OCI-LY3 (cell line): ENCODE results near the gene TMEM250.
"Not testable (repeated sequence)": the region's sequence is repeated elsewhere in the genome, so short reads cannot be mapped to it uniquely, and the experiment has no call there.

Experiments
- H2AFZ ChIP-seq: fragments of 200-600, 300-600 bp; shearing (Covaris generic); 2 replicates; pipeline ENCODE4 v1.6.0; 2014; ENCODE audit warnings: antibody characterized with exemption, low read depth, low read length
- H3K27ac ChIP-seq: fragments of 200-600, 300-600 bp; sonication (generic); 2 replicates; pipeline ENCODE4 v1.5.1; 2014; ENCODE audit warnings: mild to moderate bottlenecking, low read length, moderate library complexity, mixed read lengths
- H3K27me3 ChIP-seq: fragments of 200-600, 300-600 bp; sonication (generic); 2 replicates; pipeline ENCODE4 v1.6.1; 2014; ENCODE audit warnings: low read depth, low read length, mixed read lengths
- H3K36me3 ChIP-seq: fragments of 200-600, 300-600 bp; sonication (generic); replicated peaks from 2 replicates; pipeline ENCODE3; 2014; ENCODE audit warnings: low read depth, low read length, mixed read lengths
- H3K4me1 ChIP-seq: fragments of 300-600, 200-600 bp; sonication (generic); 2 replicates; pipeline ENCODE4 v1.6.1; 2014; ENCODE audit warnings: low read length, mixed read lengths
- H3K4me2 ChIP-seq: fragments of 200-600, 300-600 bp; sonication (generic); 2 replicates; pipeline ENCODE4 v1.6.1; 2014; ENCODE audit warnings: low read length, mixed read lengths
- H3K4me3 ChIP-seq: fragments of 300-600, 200-600 bp; sonication (generic); 2 replicates; pipeline ENCODE4 v1.5.1; 2014; ENCODE audit warnings: antibody characterized with exemption, mild to moderate bottlenecking, low read length, moderate library complexity
- H3K79me2 ChIP-seq: fragments of 300-600, 200-600 bp; shearing (Covaris generic); 2 replicates; pipeline ENCODE4 v1.6.1; 2014; ENCODE audit warnings: mild to moderate bottlenecking, low read length, mixed read lengths
- H3K9ac ChIP-seq: fragments of 300-600, 200-600 bp; shearing (Covaris generic); 2 replicates; pipeline ENCODE4 v1.6.0; 2014; ENCODE audit warnings: mild to moderate bottlenecking, low read length, moderate library complexity
- H3K9me3 ChIP-seq: fragments of 200-600, 300-600 bp; shearing (Covaris generic); 2 replicates; pipeline ENCODE4 v1.6.1; 2014; ENCODE audit warnings: low read length, mixed read lengths; ENCODE audit not compliant: insufficient read depth
- H4K20me1 ChIP-seq: fragments of 200-600, 300-600 bp; sonication (generic); 2 replicates; pipeline ENCODE4 v1.6.1; 2016; ENCODE audit warnings: low read length, mixed read lengths; ENCODE audit not compliant: insufficient read depth
- CTCF ChIP-seq: fragments of 200-600, 300-600 bp; sonication (generic); IDR thresholded peaks from 2 replicates; pipeline ENCODE4 v1.5.1; 2014; ENCODE audit warnings: antibody characterized with exemption, low read length, low read depth
- EZH2phosphoT487 ChIP-seq: fragments of 200-600 bp; shearing (Covaris generic); IDR thresholded peaks from 2 replicates; pipeline ENCODE4 v1.6.1; 2018; ENCODE audit warnings: antibody characterized with exemption, mixed run types, low read depth

Gene TMEM250

GRCh38 chr9:136151848-136152542, 33.3 kb upstream of the TMEM250 start:
- TF ChIP-seq EZH2phosphoT487 (no peak), CTCF (no peak)
- no peaks in the 10 kb centered on the region for H3K36me3 ChIP-seq
- no peak overlapping the region for H3K9ac ChIP-seq
- no peaks in the 10 kb centered on the region for H3K4me1 ChIP-seq
- H3K79me2 ChIP-seq, result no peaks in the 10 kb centered on the region
- H2AFZ ChIP-seq, result no peak overlapping the region
- H3K27ac ChIP-seq, result no peak overlapping the region
- no peaks in the 10 kb centered on the region for H3K27me3 ChIP-seq
- no peaks in the 10 kb centered on the region for H3K9me3 ChIP-seq
- H3K4me2 ChIP-seq, result no peak overlapping the region
- H3K4me3 ChIP-seq, result no peak overlapping the region
- no peaks in the 10 kb centered on the region for H4K20me1 ChIP-seq

GRCh38 chr9:136151214-136151804, 32.6 kb upstream of the TMEM250 start:
- Histone ChIP-seq H2AFZ (no peak overlapping the region), H3K9me3 (no peaks in the 10 kb centered on the region), H3K4me3 (no peak overlapping the region), H3K4me1 (no peaks in the 10 kb centered on the region), H3K79me2 (no peaks in the 10 kb centered on the region), H3K27me3 (peaks cover 6% of the 10 kb centered on the region; the same call in 1 of the 2 replicates), H3K9ac (no peak overlapping the region), H3K27ac (no peak overlapping the region), H3K36me3 (no peaks in the 10 kb centered on the region), H3K4me2 (no peak overlapping the region), H4K20me1 (no peaks in the 10 kb centered on the region)
- TF ChIP-seq CTCF (no peak), EZH2phosphoT487 (no peak)

DNA sequence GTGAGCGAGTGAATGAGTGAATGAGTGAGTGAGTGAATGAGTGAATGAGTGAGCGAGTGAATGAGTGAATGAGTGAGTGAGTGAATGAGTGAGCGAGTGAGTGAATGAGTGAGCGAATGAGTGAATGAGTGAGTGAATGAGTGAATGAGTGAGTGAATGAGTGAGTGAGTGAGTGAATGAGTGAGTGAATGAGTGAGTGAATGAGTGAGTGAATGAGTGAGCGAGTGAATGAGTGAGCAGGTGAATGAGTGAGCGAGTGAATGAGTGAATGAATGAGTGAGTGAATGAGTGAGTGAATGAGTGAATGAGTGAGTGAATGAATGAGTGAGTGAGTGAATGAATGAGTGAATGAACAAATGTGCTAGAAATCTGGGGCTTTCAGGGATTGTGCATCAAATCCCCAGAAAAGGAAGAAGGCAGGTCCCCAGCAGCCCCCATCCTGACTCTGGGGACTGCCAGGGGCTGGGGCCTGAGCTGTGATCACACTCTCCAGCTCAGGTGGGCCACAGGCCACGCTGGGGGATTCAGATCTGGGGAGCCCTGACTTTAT, 32.1 kb upstream of the TMEM250 start:
- H3K27me3 ChIP-seq, H2AFZ ChIP-seq, H3K27ac ChIP-seq, H3K9me3 ChIP-seq, H3K36me3 ChIP-seq, H4K20me1 ChIP-seq, H3K79me2 ChIP-seq, H3K4me2 ChIP-seq, H3K9ac ChIP-seq, H3K4me1 ChIP-seq, H3K4me3 ChIP-seq: not testable (repeated sequence)

DNA sequence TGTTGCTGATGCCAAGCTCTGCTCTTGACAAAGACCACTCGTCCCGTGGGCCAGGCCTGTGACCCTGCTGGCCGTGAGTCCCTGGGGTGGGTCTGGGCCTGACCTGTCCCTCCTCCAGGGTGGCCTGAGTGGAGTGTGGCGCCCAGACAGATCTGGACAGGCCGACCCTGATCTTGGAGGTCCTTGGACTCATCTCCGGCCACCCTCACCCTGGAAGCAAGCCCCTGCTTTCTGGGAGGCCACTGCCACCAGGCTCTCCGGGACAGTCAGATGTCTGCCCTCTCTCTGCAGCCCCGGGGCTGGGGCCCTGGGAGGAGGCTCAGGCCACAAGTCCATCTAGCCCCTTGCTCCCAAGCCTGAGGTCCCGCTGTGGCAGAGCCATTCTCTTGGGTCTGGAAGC, 31.2 kb upstream of the TMEM250 start:
- no peak overlapping the region for H3K27ac ChIP-seq
- TF ChIP-seq EZH2phosphoT487 (no peak), CTCF (no peak)
- no peaks in the 10 kb centered on the region for H3K79me2 ChIP-seq
- H3K9me3 ChIP-seq, result no peaks in the 10 kb centered on the region
- H3K4me3 ChIP-seq, result no peak overlapping the region
- no peak overlapping the region for H3K9ac ChIP-seq
- no peaks in the 10 kb centered on the region for H3K36me3 ChIP-seq
- H4K20me1 ChIP-seq, result no peaks in the 10 kb centered on the region
- H3K27me3 ChIP-seq, result peaks cover 12% of the 10 kb centered on the region; the same call in 1 of the 2 replicates
- no peak overlapping the region for H3K4me2 ChIP-seq
- no peaks in the 10 kb centered on the region for H3K4me1 ChIP-seq
- H2AFZ ChIP-seq, result no peak overlapping the region
